ENCODE results near the gene ZNF83. TPM values are rescaled to one million over a fixed set of nuclear protein-coding genes. Genes with fewer than 3 reads are reported as not detected.
A peak's percentile ranks its signal among the peaks of the same experiment; 100 is the strongest.
"Not testable (repeated sequence)": the region's sequence is repeated elsewhere in the genome, so short reads cannot be mapped to it uniquely, and the experiment has no call there.

The ZNF83 gene
- total RNA-seq, 1 donor from 2014 or later = 47.9 TPM

GRCh38 chr19:52639996-52640395, 1.8 kb upstream of the ZNF83 start:
- Histone ChIP-seq H3K4me1 (peaks cover 13% of the 10 kb centered on the region), H3K36me3 (no peaks in the 10 kb centered on the region), H3K9me3 (no peaks in the 10 kb centered on the region), H3K4me3 (no peak overlapping the region), H3K27me3 (ENCODE audit: low read depth) (no peaks in the 10 kb centered on the region), H3K27ac (no peak overlapping the region)
- intact Hi-C loops (cut with DNase I) = no loop called here
- DNase-seq (no peak), ATAC-seq (no peak)
- TF ChIP-seq CTCF (IDR thresholded peaks at IDR 0.05) = no peak

GRCh38 chr19:52638601-52639000, 446 bp upstream of the ZNF83 start:
- Histone ChIP-seq H3K4me1 (peaks cover 13% of the 10 kb centered on the region), H3K4me3 (peak overlapping the region; percentile 85), H3K27ac (peak overlapping the region; percentile 88), H3K36me3 (peaks cover 8% of the 10 kb centered on the region), H3K9me3 (no peaks in the 10 kb centered on the region), H3K27me3 (ENCODE audit: low read depth) (no peaks in the 10 kb centered on the region)
- DNase-seq (peak; percentile 54), ATAC-seq (peak in 1 of 2 donors; percentile 20)
- intact Hi-C loops (cut with DNase I) = no loop called here
- TF ChIP-seq CTCF (IDR thresholded peaks at IDR 0.05) = no peak

- no peaks in the 10 kb centered on the region for H3K27me3 ChIP-seq (ENCODE audit: low read depth)
- H3K36me3 ChIP-seq = peaks cover 12% of the 10 kb centered on the region
- DNase-seq = no peak
- ATAC-seq = no peak
- intact Hi-C loops (cut with DNase I) = no loop called here
- H3K4me1 ChIP-seq = peaks cover 13% of the 10 kb centered on the region
- H3K9me3 ChIP-seq = no peaks in the 10 kb centered on the region
- no peak overlapping the region for H3K4me3 ChIP-seq
- no peak for TF ChIP-seq CTCF (IDR thresholded peaks at IDR 0.05)
- H3K27ac ChIP-seq = no peak overlapping the region
These were observed 2.2 kb downstream of the ZNF83 start for GRCh38 chr19:52635786-52636570.

- H3K27ac ChIP-seq; H3K27me3 ChIP-seq (ENCODE audit: low read depth); intact Hi-C loops (cut with DNase I); H3K4me3 ChIP-seq; DNase-seq; H3K9me3 ChIP-seq; ATAC-seq; H3K4me1 ChIP-seq: not testable (repeated sequence)
- H3K36me3 ChIP-seq = peaks cover 28% of the 10 kb centered on the region
These were observed 10.7 kb downstream of the ZNF83 start for GRCh38 chr19:52627441-52627840.

- Histone ChIP-seq H3K36me3 (peaks cover 28% of the 10 kb centered on the region), H3K4me3 (no peak overlapping the region), H3K4me1 (no peaks in the 10 kb centered on the region), H3K27ac (no peak overlapping the region), H3K27me3 (ENCODE audit: low read depth) (no peaks in the 10 kb centered on the region), H3K9me3 (no peaks in the 10 kb centered on the region)
- ATAC-seq (no peak), DNase-seq (no peak)
- TF ChIP-seq CTCF (IDR thresholded peaks at IDR 0.05) = no peak
- intact Hi-C loops (cut with DNase I) = no loop called here
These were observed 11.2 kb downstream of the ZNF83 start for GRCh38 chr19:52626915-52627314.

GRCh38 chr19:52622261-52622660, 15.9 kb downstream of the ZNF83 start:
- intact Hi-C loops (cut with DNase I) = no loop called here
- H3K36me3 ChIP-seq = peaks cover 55% of the 10 kb centered on the region

More at GRCh38 chr19:52622261-52622660, 15.9 kb downstream of the ZNF83 start:
- no peak for TF ChIP-seq CTCF (IDR thresholded peaks at IDR 0.05)
- Histone ChIP-seq H3K9me3 (peaks cover 9% of the 10 kb centered on the region), H3K27me3 (ENCODE audit: low read depth) (no peaks in the 10 kb centered on the region), H3K27ac (no peak overlapping the region), H3K4me3 (no peak overlapping the region), H3K4me1 (no peaks in the 10 kb centered on the region)
- no peak for ATAC-seq
- DNase-seq = no peak
